ENCODE results near the gene SLC28A3.

Gene SLC28A3

DNA sequence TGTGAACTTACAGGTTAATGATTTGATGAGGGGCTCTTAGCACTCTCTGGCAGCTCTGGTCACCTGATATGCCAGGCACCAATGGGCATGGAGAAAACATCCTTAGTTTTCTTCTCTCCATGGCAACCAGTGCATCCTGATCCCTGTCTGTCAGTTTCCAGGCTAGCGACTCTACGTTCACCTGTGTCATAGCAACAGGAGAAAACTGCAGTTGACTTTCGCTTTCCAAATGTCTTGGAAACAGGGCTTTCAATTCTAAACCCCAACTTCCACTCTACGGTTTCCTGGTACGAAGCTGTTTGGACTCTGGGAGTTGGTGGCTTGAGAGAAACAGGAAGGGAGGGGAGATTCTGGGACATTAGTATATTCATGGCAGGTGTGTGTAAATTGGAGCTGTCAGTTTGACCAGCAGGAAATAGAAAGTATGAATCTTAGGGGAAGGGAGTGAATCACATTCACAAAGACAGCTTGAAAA lies 74.4 kb downstream of the SLC28A3 start:
- Histone ChIP-seq H2BK120ac (ENCODE audit: low read depth, low read length) (no peak overlapping the region), H3K79me2 (ENCODE audit: control insufficient read depth, insufficient read depth, low read length) (no peaks in the 10 kb centered on the region), H3K79me1 (ENCODE audit: low read length) (no peaks in the 10 kb centered on the region), H3K27me3 (ENCODE audit: insufficient read depth, low read length, poor library complexity) (no peaks in the 10 kb centered on the region), H2BK15ac (replicated peaks; ENCODE audit: low read depth) (no peak overlapping the region), H4K5ac (ENCODE audit: low read length) (no peak overlapping the region), H3K4ac (ENCODE audit: low read depth, low read length) (no peak overlapping the region), H3K18ac (ENCODE audit: low read length) (no peak overlapping the region), H3K27ac (ENCODE audit: low read depth, low read length) (no peak overlapping the region), H2BK5ac (ENCODE audit: low read length) (no peak overlapping the region), H3K36me3 (ENCODE audit: control insufficient read depth, insufficient read depth, low read length) (no peaks in the 10 kb centered on the region), H3K4me2 (ENCODE audit: low read length) (no peak overlapping the region), H3K23ac (ENCODE audit: low read length) (no peak overlapping the region), H3K4me3 (ENCODE audit: low read length) (no peak overlapping the region), H2AK5ac (ENCODE audit: low read length) (no peak overlapping the region), H3K56ac (ENCODE audit: low read length) (no peak overlapping the region), H3K9ac (ENCODE audit: low read length) (no peak overlapping the region), H4K8ac (ENCODE audit: low read depth, low read length) (no peak overlapping the region), H3K4me1 (ENCODE audit: control insufficient read depth, low read depth, low read length) (no peaks in the 10 kb centered on the region)
- peak; percentile 92 for DNase-seq
- no CpG with 5 or more reads among the region's 5 CpGs for WGBS (ENCODE audit: extremely low coverage, insufficient coverage, low lambda C conversion rate)

GRCh38 chr9:84264307-84265029 lies 76.1 kb downstream of the SLC28A3 start:
- no peak overlapping the region for H2BK120ac ChIP-seq (ENCODE audit: low read depth, low read length)
- H3K79me1 ChIP-seq (ENCODE audit: low read length) = no peaks in the 10 kb centered on the region
- no peak for DNase-seq
- H3K56ac ChIP-seq (ENCODE audit: low read length) = no peak overlapping the region
- no peaks in the 10 kb centered on the region for H3K27me3 ChIP-seq (ENCODE audit: insufficient read depth, low read length, poor library complexity)
- H3K23ac ChIP-seq (ENCODE audit: low read length) = no peak overlapping the region
- no peak overlapping the region for H4K5ac ChIP-seq (ENCODE audit: low read length)
- H2BK15ac ChIP-seq (replicated peaks; ENCODE audit: low read depth) = no peak overlapping the region
- H3K4me1 ChIP-seq (ENCODE audit: control insufficient read depth, low read depth, low read length) = no peaks in the 10 kb centered on the region
- H2BK5ac ChIP-seq (ENCODE audit: low read length) = no peak overlapping the region
- no peak overlapping the region for H3K4me2 ChIP-seq (ENCODE audit: low read length)
- no peak overlapping the region for H3K4ac ChIP-seq (ENCODE audit: low read depth, low read length)
- no peak overlapping the region for H3K4me3 ChIP-seq (ENCODE audit: low read length)
- no peak overlapping the region for H3K18ac ChIP-seq (ENCODE audit: low read length)
- no peaks in the 10 kb centered on the region for H3K36me3 ChIP-seq (ENCODE audit: control insufficient read depth, insufficient read depth, low read length)
- H2AK5ac ChIP-seq (ENCODE audit: low read length) = no peak overlapping the region
- H3K9ac ChIP-seq (ENCODE audit: low read length) = no peak overlapping the region
- no peaks in the 10 kb centered on the region for H3K79me2 ChIP-seq (ENCODE audit: control insufficient read depth, insufficient read depth, low read length)
- WGBS (ENCODE audit: extremely low coverage, insufficient coverage, low lambda C conversion rate) = no CpG with 5 or more reads among the region's 3 CpGs
- H3K27ac ChIP-seq (ENCODE audit: low read depth, low read length) = no peak overlapping the region
- no peak overlapping the region for H4K8ac ChIP-seq (ENCODE audit: low read depth, low read length)

DNA sequence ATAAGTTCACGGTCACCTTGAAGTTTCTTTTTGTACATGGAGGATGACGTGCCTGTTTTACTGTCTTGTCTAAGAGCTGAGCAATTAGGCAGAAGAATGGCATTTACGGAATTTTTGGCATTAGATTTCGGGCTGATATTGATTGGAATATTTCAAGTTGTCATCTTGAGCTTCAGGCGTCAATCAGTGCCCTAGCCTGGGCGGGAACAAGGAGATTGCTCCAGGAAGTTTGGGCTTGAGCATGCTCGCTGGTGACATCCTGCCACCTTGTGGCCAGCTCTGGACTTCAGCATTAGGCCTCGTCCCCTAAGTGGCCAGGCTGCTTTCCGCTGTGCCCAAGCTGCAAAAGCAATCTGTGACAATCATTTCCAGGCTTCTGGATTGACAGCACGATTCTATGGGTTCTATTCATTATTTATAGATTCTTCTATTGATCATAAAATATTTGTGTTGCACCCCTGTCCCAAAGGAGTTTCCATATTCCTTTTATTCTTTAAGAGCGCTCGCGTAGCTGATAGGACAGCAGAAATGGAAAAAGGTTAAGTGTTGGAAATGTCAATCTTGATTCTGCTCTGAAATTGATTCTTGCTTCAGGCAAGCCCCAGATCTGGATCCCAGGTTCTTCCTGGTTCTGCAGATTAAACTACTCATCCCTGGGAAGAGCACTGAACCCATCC lies 79.3 kb downstream of the SLC28A3 start:
- no peak overlapping the region for H3K18ac ChIP-seq (ENCODE audit: low read length)
- no peak overlapping the region for H3K56ac ChIP-seq (ENCODE audit: low read length)
- WGBS (ENCODE audit: extremely low coverage, insufficient coverage, low lambda C conversion rate) = no CpG with 5 or more reads among the region's 13 CpGs
- H3K79me2 ChIP-seq (ENCODE audit: control insufficient read depth, insufficient read depth, low read length) = no peaks in the 10 kb centered on the region
- H3K4me2 ChIP-seq (ENCODE audit: low read length) = no peak overlapping the region
- no peak overlapping the region for H2AK5ac ChIP-seq (ENCODE audit: low read length)
- H3K4me1 ChIP-seq (ENCODE audit: control insufficient read depth, low read depth, low read length) = peaks cover 4% of the 10 kb centered on the region
- H3K27ac ChIP-seq (ENCODE audit: low read depth, low read length) = no peak overlapping the region
- no peak overlapping the region for H3K9ac ChIP-seq (ENCODE audit: low read length)
- no peak overlapping the region for H3K4me3 ChIP-seq (ENCODE audit: low read length)
- no peak overlapping the region for H2BK120ac ChIP-seq (ENCODE audit: low read depth, low read length)
- no peaks in the 10 kb centered on the region for H3K36me3 ChIP-seq (ENCODE audit: control insufficient read depth, insufficient read depth, low read length)
- H3K27me3 ChIP-seq (ENCODE audit: insufficient read depth, low read length, poor library complexity) = no peaks in the 10 kb centered on the region
- no peak overlapping the region for H3K4ac ChIP-seq (ENCODE audit: low read depth, low read length)
- no peak overlapping the region for H3K23ac ChIP-seq (ENCODE audit: low read length)
- no peak overlapping the region for H2BK5ac ChIP-seq (ENCODE audit: low read length)
- no peak overlapping the region for H4K5ac ChIP-seq (ENCODE audit: low read length)
- H4K8ac ChIP-seq (ENCODE audit: low read depth, low read length) = no peak overlapping the region
- H2BK15ac ChIP-seq (replicated peaks; ENCODE audit: low read depth) = no peak overlapping the region
- H3K79me1 ChIP-seq (ENCODE audit: low read length) = no peaks in the 10 kb centered on the region
- peak; percentile 88 for DNase-seq

GRCh38 chr9:84258371-84258770 lies 82.2 kb downstream of the SLC28A3 start:
- Histone ChIP-seq H3K56ac (ENCODE audit: low read length) (no peak overlapping the region), H3K9ac (ENCODE audit: low read length) (no peak overlapping the region), H2BK5ac (ENCODE audit: low read length) (no peak overlapping the region), H4K8ac (ENCODE audit: low read depth, low read length) (no peak overlapping the region), H2AK5ac (ENCODE audit: low read length) (no peak overlapping the region), H3K36me3 (ENCODE audit: control insufficient read depth, insufficient read depth, low read length) (no peaks in the 10 kb centered on the region), H3K4me3 (ENCODE audit: low read length) (no peak overlapping the region), H2BK15ac (replicated peaks; ENCODE audit: low read depth) (no peak overlapping the region), H3K23ac (ENCODE audit: low read length) (no peak overlapping the region), H2BK120ac (ENCODE audit: low read depth, low read length) (no peak overlapping the region), H3K27me3 (ENCODE audit: insufficient read depth, low read length, poor library complexity) (no peaks in the 10 kb centered on the region), H3K79me2 (ENCODE audit: control insufficient read depth, insufficient read depth, low read length) (no peaks in the 10 kb centered on the region), H3K4me2 (ENCODE audit: low read length) (no peak overlapping the region), H3K79me1 (ENCODE audit: low read length) (no peaks in the 10 kb centered on the region), H3K4ac (ENCODE audit: low read depth, low read length) (no peak overlapping the region), H4K5ac (ENCODE audit: low read length) (no peak overlapping the region), H3K27ac (ENCODE audit: low read depth, low read length) (no peak overlapping the region), H3K18ac (ENCODE audit: low read length) (no peak overlapping the region), H3K4me1 (ENCODE audit: control insufficient read depth, low read depth, low read length) (peaks cover 6% of the 10 kb centered on the region)
- no peak for DNase-seq
- no CpG with 5 or more reads among the region's 9 CpGs for whole genome bisulfite sequencing (ENCODE audit: extremely low coverage, insufficient coverage, low lambda C conversion rate)

- Histone ChIP-seq H3K4ac (ENCODE audit: low read depth, low read length) (no peak overlapping the region), H3K27ac (ENCODE audit: low read depth, low read length) (no peak overlapping the region), H3K79me1 (ENCODE audit: low read length) (no peaks in the 10 kb centered on the region), H3K18ac (ENCODE audit: low read length) (no peak overlapping the region), H2BK15ac (replicated peaks; ENCODE audit: low read depth) (no peak overlapping the region), H2BK5ac (ENCODE audit: low read length) (no peak overlapping the region), H2AK5ac (ENCODE audit: low read length) (no peak overlapping the region), H3K36me3 (ENCODE audit: control insufficient read depth, insufficient read depth, low read length) (no peaks in the 10 kb centered on the region), H3K56ac (ENCODE audit: low read length) (no peak overlapping the region), H4K5ac (ENCODE audit: low read length) (no peak overlapping the region), H3K79me2 (ENCODE audit: control insufficient read depth, insufficient read depth, low read length) (no peaks in the 10 kb centered on the region), H3K4me2 (ENCODE audit: low read length) (no peak overlapping the region), H3K4me1 (ENCODE audit: control insufficient read depth, low read depth, low read length) (peaks cover 6% of the 10 kb centered on the region), H3K23ac (ENCODE audit: low read length) (no peak overlapping the region), H4K8ac (ENCODE audit: low read depth, low read length) (no peak overlapping the region), H3K4me3 (ENCODE audit: low read length) (no peak overlapping the region), H3K9ac (ENCODE audit: low read length) (no peak overlapping the region), H2BK120ac (ENCODE audit: low read depth, low read length) (no peak overlapping the region), H3K27me3 (ENCODE audit: insufficient read depth, low read length, poor library complexity) (no peaks in the 10 kb centered on the region)
- WGBS (ENCODE audit: extremely low coverage, insufficient coverage, low lambda C conversion rate) = no CpG with 5 or more reads among the region's 4 CpGs
- DNase-seq = peak; percentile 80
Observed at GRCh38 chr9:84255696-84256095, 84.9 kb downstream of the SLC28A3 start.
